ENCODE measurements around the gene NPLOC4.

Gene NPLOC4

GRCh38 chr17:81646869-81647600, 10.1 kb upstream of the NPLOC4 start:
- no peak for TF ChIP-seq CTCF (conservative IDR thresholded peaks at IDR 0.05; ENCODE audit: low read depth, low read length)
- H3K4me3 ChIP-seq (ENCODE audit: low read length), result no peak overlapping the region
- no peak for DNase-seq (ENCODE audit: low read depth)

- peak overlapping the region; percentile 51 for H3K4me3 ChIP-seq (ENCODE audit: low read length)
- no peak for DNase-seq (ENCODE audit: low read depth)
- no peak for TF ChIP-seq CTCF (conservative IDR thresholded peaks at IDR 0.05; ENCODE audit: low read depth, low read length)
Observed at GRCh38 chr17:81644976-81645952, 8.4 kb upstream of the NPLOC4 start.

- DNase-seq (ENCODE audit: low read depth), result no peak
- TF ChIP-seq CTCF (conservative IDR thresholded peaks at IDR 0.05; ENCODE audit: low read depth, low read length), result no peak
Observed at GRCh38 chr17:81644496-81644895, 7.6 kb upstream of the NPLOC4 start.

GRCh38 chr17:81641825-81642489, 5.0 kb upstream of the NPLOC4 start:
- DNase-seq (ENCODE audit: low read depth), result peak; percentile 96
- no peak for TF ChIP-seq CTCF (conservative IDR thresholded peaks at IDR 0.05; ENCODE audit: low read depth, low read length)
- H3K4me3 ChIP-seq (ENCODE audit: low read length), result peak overlapping the region; percentile 65

More at GRCh38 chr17:81644496-81644895, 7.6 kb upstream of the NPLOC4 start:
- peak overlapping the region; percentile 51 for H3K4me3 ChIP-seq (ENCODE audit: low read length)

- no peak overlapping the region for H3K4me3 ChIP-seq (ENCODE audit: low read length)
- DNase-seq (ENCODE audit: low read depth), result no peak
- no peak for TF ChIP-seq CTCF (conservative IDR thresholded peaks at IDR 0.05; ENCODE audit: low read depth, low read length)
Observed at GRCh38 chr17:81640011-81640410, 3.1 kb upstream of the NPLOC4 start.

- TF ChIP-seq CTCF (conservative IDR thresholded peaks at IDR 0.05; ENCODE audit: low read depth, low read length), result no peak
Observed at GRCh38 chr17:81638683-81639082, 1.8 kb upstream of the NPLOC4 start.

More at GRCh38 chr17:81638683-81639082, 1.8 kb upstream of the NPLOC4 start:
- no peak overlapping the region for H3K4me3 ChIP-seq (ENCODE audit: low read length)
- no peak for DNase-seq (ENCODE audit: low read depth)

Measured in retinal pigment epithelial cell (primary cell).